NOMO-1 treated with dmso at 0.1 percent for 144 hours (cell line): ENCODE measurements around the gene PROM1.

Source experiments
- DNase-seq: peaks from one replicate; lab custom pipeline; 2025; ENCODE audit not compliant: unreplicated experiment; lab: John Stamatoyannopoulos, UW

PROM1 gene

GRCh38 chr4:16083241-16084191, at the start of gene PROM1:
Gene PROM1 (minus strand): TSS chr4:16084023. CDS start chr4:16075906, 8,117 bp downstream.
- no peak for DNase-seq

GRCh38 chr4:16133406-16133805, 49.6 kb upstream of the PROM1 start:
- no peak for DNase-seq

GRCh38 chr4:16131293-16131692, 47.5 kb upstream of the PROM1 start:
- DNase-seq: no peak

- no peak for DNase-seq
Measured at GRCh38 chr4:16129336-16129735, 45.5 kb upstream of the PROM1 start.

- DNase-seq: no peak
Measured at GRCh38 chr4:16126714-16127113, 42.9 kb upstream of the PROM1 start.

- no peak for DNase-seq
Measured at GRCh38 chr4:16125571-16126445, 42.0 kb upstream of the PROM1 start.

- DNase-seq: no peak
Measured at GRCh38 chr4:16124232-16124631, 40.4 kb upstream of the PROM1 start.

- no peak for DNase-seq
Measured at GRCh38 chr4:16123356-16124084, 39.7 kb upstream of the PROM1 start.

GRCh38 chr4:16122784-16123183, 39.0 kb upstream of the PROM1 start:
- no peak for DNase-seq

GRCh38 chr4:16122308-16122711, 38.5 kb upstream of the PROM1 start:
- peak; percentile 46 for DNase-seq

- DNase-seq: no peak
Measured at GRCh38 chr4:16120720-16121119, 36.9 kb upstream of the PROM1 start.

- no peak for DNase-seq
Measured at GRCh38 chr4:16119981-16120380, 36.2 kb upstream of the PROM1 start.

GRCh38 chr4:16118090-16118489, 34.3 kb upstream of the PROM1 start:
- DNase-seq: no peak

GRCh38 chr4:16117164-16117563, 33.3 kb upstream of the PROM1 start:
- DNase-seq: no peak

GRCh38 chr4:16116493-16116990, 32.7 kb upstream of the PROM1 start:
- DNase-seq: no peak

GRCh38 chr4:16116019-16116418, 32.2 kb upstream of the PROM1 start:
- DNase-seq: no peak

- no peak for DNase-seq
Measured at GRCh38 chr4:16114546-16114945, 30.7 kb upstream of the PROM1 start.

- no peak for DNase-seq
Measured at GRCh38 chr4:16113741-16114140, 29.9 kb upstream of the PROM1 start.

- DNase-seq: no peak
Measured at GRCh38 chr4:16111533-16111932, 27.7 kb upstream of the PROM1 start.

GRCh38 chr4:16110661-16111290, 27.0 kb upstream of the PROM1 start:
- DNase-seq: no peak
